ENCODE results near the gene SDHA.

GRCh38 chr5:217494-218456, at the start of gene SDHA, which contains the start of gene CCDC127:
- peak in 1 of 2 donors; percentile 91 for TF ChIP-seq POLR2A (IDR thresholded peaks at IDR 0.05)
- TF ChIP-seq, protein P1, sequence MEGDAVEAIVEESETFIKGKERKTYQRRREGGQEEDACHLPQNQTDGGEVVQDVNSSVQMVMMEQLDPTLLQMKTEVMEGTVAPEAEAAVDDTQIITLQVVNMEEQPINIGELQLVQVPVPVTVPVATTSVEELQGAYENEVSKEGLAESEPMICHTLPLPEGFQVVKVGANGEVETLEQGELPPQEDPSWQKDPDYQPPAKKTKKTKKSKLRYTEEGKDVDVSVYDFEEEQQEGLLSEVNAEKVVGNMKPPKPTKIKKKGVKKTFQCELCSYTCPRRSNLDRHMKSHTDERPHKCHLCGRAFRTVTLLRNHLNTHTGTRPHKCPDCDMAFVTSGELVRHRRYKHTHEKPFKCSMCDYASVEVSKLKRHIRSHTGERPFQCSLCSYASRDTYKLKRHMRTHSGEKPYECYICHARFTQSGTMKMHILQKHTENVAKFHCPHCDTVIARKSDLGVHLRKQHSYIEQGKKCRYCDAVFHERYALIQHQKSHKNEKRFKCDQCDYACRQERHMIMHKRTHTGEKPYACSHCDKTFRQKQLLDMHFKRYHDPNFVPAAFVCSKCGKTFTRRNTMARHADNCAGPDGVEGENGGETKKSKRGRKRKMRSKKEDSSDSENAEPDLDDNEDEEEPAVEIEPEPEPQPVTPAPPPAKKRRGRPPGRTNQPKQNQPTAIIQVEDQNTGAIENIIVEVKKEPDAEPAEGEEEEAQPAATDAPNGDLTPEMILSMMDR (IDR thresholded peaks at IDR 0.05), result peak in 2 of 3 experiments; percentile 40 to 44
